ACC112 (cell line): ENCODE results near the gene CETN1.

Experiments used
- H2AFZ ChIP-seq: fragments of 200-600 bp; sonication (generic); one replicate; pipeline ENCODE4 v1.6.0; 2017; ENCODE audit warnings: antibody characterized with exemption, low read length; ENCODE audit not compliant: unreplicated experiment
- H3K27ac ChIP-seq: fragments of 200-600 bp; sonication (generic); 2 replicates; pipeline ENCODE4 v1.5.1; 2014; ENCODE audit warnings: low read depth, mild to moderate bottlenecking, antibody characterized with exemption, low read length, moderate library complexity
- H3K27me3 ChIP-seq: fragments of 200-600 bp; sonication (generic); 2 replicates; pipeline ENCODE4 v1.6.1; 2014; ENCODE audit warnings: mild to moderate bottlenecking, antibody characterized with exemption, low read length, moderate library complexity, mixed read lengths; ENCODE audit not compliant: insufficient read depth
- H3K36me3 ChIP-seq: fragments of 200-600 bp; sonication (generic); 2 replicates; pipeline ENCODE4 v1.6.1; 2016; ENCODE audit warnings: mild to moderate bottlenecking, antibody characterized with exemption, low read length, moderate library complexity, mixed read lengths; ENCODE audit not compliant: insufficient read depth
- H3K4me1 ChIP-seq: fragments of 200-600 bp; sonication (generic); one replicate; pipeline ENCODE4 v1.6.1; 2016; ENCODE audit warnings: low read length, mixed read lengths; ENCODE audit not compliant: insufficient read depth, unreplicated experiment, control insufficient read depth
- H3K4me3 ChIP-seq: fragments of 200-600 bp; sonication (generic); 2 replicates; pipeline ENCODE4 v1.5.1; 2014; ENCODE audit warnings: mild to moderate bottlenecking, low read depth, low read length
- H3K79me2 ChIP-seq: fragments of 200-600 bp; sonication (generic); one replicate; pipeline ENCODE4 v1.6.0; 2016; ENCODE audit warnings: low read length; ENCODE audit not compliant: control insufficient read depth, unreplicated experiment, insufficient read depth

The CETN1 gene

DNA sequence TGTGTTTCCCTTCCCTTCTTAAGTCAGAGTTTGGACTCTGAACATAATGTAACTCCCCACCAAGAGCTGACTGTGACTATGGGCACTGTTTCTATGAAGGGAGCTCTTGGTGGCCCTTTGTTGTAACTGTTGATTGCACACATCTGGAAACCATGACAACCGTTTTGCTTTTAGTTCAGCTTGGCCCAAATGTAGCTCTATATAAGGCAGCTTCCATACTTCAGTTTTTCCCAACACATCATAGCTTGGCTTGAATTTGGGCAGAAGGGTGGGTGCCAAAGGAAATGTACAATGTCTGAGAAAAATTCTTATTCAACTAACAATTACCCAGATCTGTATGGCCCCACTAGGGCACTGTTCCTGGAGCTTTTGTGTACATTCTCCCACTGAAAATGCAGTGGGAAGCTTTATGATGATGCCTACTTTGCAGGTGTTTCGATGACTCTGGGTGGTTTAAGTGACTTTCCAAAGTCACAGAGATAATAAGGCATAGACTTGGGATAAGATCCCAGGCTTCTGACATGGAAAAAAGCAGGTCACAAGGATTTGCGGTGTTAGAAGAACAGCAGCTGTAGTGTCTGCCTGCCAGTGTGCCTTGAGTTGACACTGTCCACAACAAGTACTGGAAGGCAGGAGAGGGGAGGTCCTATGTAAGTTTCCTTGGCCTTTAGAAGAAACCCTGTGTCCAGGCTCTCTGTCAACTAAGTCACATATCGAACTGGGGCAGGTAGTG, 2.4 kb upstream of the CETN1 start:
- H3K4me1 ChIP-seq: no peaks in the 10 kb centered on the region
- H3K27ac ChIP-seq: no peak overlapping the region
- no peaks in the 10 kb centered on the region for H3K79me2 ChIP-seq
- no peak overlapping the region for H3K4me3 ChIP-seq
- H2AFZ ChIP-seq: no peak overlapping the region
- peaks cover 48% of the 10 kb centered on the region for H3K27me3 ChIP-seq
- no peaks in the 10 kb centered on the region for H3K36me3 ChIP-seq

DNA sequence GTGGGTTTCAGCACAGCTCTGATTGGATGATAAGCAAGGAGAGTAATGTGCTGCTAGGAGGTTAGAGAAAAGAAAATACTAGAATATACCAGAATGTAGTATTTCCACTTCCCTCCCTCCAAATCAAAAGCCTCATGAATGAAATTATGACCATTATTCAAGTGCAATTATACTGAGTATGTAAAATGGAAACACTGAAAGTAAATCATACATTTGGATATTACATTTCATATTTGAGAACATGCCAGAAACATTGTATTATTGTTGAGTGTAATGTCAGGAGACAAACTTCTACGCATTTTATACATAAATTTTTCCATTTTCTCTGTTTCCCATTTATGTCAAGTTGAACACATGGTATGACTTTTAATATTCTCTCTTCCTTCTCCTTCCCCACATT, 942 bp upstream of the CETN1 start:
- Histone ChIP-seq H3K27ac (no peak overlapping the region), H3K4me3 (no peak overlapping the region), H3K27me3 (peaks cover 40% of the 10 kb centered on the region), H3K4me1 (no peaks in the 10 kb centered on the region), H2AFZ (no peak overlapping the region), H3K36me3 (no peaks in the 10 kb centered on the region), H3K79me2 (no peaks in the 10 kb centered on the region)

DNA sequence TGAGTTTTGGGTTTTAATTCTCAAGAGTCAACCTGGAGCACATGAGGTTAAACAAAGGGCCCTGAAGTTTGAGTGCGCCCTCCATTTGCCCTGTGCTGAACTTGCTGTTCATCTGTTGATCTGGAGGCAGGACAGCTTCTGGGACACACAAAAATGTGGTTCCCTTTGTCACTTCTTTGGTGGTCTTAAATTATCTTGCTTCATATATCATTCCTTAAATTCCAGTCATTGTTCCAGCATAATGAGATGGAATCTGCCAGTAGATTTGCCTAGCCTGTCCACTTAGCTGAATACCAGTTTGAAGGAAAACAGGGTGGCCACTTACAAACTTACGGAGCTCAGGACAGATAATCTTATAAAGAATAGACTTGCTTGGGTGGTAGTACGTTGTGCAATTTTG, 916 bp downstream of the CETN1 start:
- H3K27ac ChIP-seq: no peak overlapping the region
- H2AFZ ChIP-seq: no peak overlapping the region
- no peak overlapping the region for H3K4me3 ChIP-seq
- no peaks in the 10 kb centered on the region for H3K79me2 ChIP-seq
- no peaks in the 10 kb centered on the region for H3K36me3 ChIP-seq
- H3K4me1 ChIP-seq: no peaks in the 10 kb centered on the region
- peaks cover 30% of the 10 kb centered on the region for H3K27me3 ChIP-seq

DNA sequence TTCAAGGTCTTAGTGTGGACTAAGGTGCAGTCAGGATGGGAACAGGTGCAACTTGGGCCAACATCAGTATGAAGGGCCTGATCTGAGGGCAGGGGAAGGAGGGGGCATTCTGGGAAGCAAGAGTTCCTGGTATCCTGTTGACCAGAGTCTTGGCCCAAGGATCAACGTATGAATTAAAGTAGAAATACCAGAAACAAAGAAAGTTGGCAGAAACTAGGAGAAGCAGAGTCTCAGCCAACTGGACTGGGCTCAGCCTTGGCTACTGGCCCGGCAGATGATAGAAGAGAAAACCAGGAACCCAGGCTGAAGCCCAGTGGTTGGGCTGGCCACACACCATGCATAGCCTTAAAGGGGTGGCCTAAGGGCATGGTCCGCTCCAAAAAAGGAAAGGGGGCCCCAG, 2.3 kb downstream of the CETN1 start:
- H3K27ac ChIP-seq: no peak overlapping the region
- H3K4me3 ChIP-seq: no peak overlapping the region
- H2AFZ ChIP-seq: no peak overlapping the region
- H3K4me1 ChIP-seq: no peaks in the 10 kb centered on the region
- no peaks in the 10 kb centered on the region for H3K79me2 ChIP-seq
- no peaks in the 10 kb centered on the region for H3K36me3 ChIP-seq
- H3K27me3 ChIP-seq: peaks cover 35% of the 10 kb centered on the region

DNA sequence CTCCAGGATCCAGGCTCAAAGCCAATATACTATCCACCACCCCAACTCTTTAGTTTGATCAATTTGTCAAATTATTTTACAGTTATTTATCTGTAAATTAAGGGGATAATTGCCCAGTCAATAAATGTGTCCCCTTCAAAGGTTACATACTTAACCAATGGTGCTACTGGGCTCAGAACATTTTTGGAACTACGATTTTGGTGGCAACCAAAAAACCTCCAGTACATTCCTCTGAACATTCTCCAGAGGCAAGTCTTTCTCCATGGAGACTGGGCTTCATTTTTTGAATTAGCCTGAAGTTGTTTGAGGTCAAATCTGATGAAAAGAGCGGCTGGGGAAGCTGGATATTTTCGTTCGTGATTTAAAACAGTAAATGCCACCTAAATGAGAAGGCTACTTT, 14.9 kb downstream of the CETN1 start:
- H3K4me1 ChIP-seq: no peaks in the 10 kb centered on the region
- no peaks in the 10 kb centered on the region for H3K79me2 ChIP-seq
- H2AFZ ChIP-seq: no peak overlapping the region
- no peaks in the 10 kb centered on the region for H3K36me3 ChIP-seq
- no peak overlapping the region for H3K27ac ChIP-seq
- H3K27me3 ChIP-seq: peaks cover 76% of the 10 kb centered on the region
- H3K4me3 ChIP-seq: no peak overlapping the region

DNA sequence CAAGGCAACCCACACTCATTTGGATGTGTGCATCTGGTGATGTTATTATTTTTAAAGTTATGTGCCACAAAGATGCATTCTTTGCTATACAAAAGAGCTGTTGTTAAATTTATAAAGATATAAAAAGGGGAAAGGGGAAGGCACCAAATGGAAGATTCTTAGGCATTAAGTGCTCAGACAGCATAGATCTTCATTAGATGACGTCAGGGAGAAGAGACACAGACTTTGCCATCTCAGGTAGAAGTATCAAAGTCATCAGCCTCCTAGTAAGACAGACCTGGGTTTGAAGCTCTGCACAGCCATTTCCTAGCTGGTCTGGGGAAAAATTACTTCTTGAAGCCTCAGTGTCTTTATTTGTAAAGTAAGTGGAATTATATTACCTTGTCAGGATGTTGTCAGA, 15.4 kb downstream of the CETN1 start:
- no peak overlapping the region for H3K4me3 ChIP-seq
- H3K27me3 ChIP-seq: peaks cover 76% of the 10 kb centered on the region
- no peak overlapping the region for H3K27ac ChIP-seq
- H3K79me2 ChIP-seq: no peaks in the 10 kb centered on the region
- no peak overlapping the region for H2AFZ ChIP-seq
- no peaks in the 10 kb centered on the region for H3K4me1 ChIP-seq
- H3K36me3 ChIP-seq: no peaks in the 10 kb centered on the region

DNA sequence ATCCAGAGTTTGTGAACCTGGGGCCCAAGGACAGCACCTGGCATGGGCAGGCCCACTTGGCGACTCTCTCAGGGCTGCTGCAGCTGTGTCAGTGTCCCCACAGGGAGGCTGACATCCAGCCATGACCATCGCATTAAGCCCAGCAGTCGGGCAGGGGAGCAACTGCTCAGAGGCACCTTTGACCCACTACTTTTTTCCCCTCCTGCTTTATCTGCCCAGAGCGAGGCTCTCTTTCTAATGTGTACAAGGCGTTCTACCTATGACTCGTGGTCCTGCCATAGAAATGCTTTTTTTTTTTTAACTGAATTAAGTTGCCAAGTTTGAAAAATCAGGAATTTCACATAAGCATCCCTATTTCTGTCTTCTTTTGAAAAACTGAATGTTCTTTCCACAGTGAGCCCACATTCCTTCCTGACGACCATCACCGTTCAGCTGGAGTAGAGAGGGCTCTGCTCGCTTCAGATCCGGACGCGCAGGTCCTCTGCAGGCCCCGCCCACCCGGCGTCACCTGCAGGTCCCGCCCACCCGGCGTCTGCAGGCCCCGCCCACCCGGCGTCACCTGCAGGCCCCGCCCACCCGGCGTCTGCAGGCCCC, 16.2 kb downstream of the CETN1 start:
- no peaks in the 10 kb centered on the region for H3K36me3 ChIP-seq
- H3K27me3 ChIP-seq: peaks cover 83% of the 10 kb centered on the region
- H3K27ac ChIP-seq: no peak overlapping the region
- H3K4me3 ChIP-seq: no peak overlapping the region
- H3K4me1 ChIP-seq: no peaks in the 10 kb centered on the region
- H2AFZ ChIP-seq: no peak overlapping the region
- no peaks in the 10 kb centered on the region for H3K79me2 ChIP-seq

DNA sequence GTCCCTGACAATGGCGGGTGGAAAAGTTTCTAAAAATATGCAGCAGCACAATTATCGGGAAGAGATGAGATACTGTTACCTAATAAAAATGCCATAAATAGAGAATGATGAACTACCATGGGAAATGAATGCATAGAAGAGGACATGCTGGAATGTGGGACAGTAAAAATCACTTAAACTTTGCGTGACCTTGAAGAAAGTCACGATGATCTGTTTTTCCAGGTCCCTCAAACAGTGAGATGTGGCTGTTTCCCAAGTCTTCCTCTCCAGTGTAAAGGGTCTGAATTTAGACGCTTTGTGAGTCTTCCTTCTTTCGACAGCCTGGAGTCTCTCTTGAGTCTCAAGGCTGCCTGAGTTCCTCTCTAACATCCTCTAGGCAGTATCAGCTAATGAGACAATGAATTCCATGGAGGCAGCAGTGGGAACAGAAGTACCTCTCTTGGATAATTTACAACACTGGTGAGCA, 18.0 kb downstream of the CETN1 start:
- no peak overlapping the region for H2AFZ ChIP-seq
- H3K27ac ChIP-seq: no peak overlapping the region
- H3K4me1 ChIP-seq: no peaks in the 10 kb centered on the region
- no peaks in the 10 kb centered on the region for H3K79me2 ChIP-seq
- H3K4me3 ChIP-seq: no peak overlapping the region
- H3K27me3 ChIP-seq: peaks cover 88% of the 10 kb centered on the region
- H3K36me3 ChIP-seq: no peaks in the 10 kb centered on the region

DNA sequence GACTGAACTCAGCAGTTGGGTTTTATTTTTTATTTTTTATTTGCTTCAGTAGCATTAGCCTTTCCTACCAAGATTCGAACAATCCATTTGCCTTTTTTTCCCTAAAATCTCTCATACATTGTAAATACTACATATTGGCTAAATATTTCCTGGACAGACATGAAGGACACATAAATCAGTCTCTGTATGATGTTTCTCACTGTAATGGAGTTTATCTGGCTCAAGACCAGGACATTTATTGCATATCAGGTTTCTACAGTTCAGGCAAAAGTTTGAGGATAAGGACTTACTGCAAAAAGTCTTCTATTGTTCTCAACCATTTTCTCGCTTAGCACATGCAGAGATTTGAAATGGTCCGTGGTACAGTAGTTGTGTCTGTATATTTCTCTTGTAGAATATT, 19.9 kb downstream of the CETN1 start:
- no peaks in the 10 kb centered on the region for H3K36me3 ChIP-seq
- H3K27ac ChIP-seq: no peak overlapping the region
- H3K4me3 ChIP-seq: no peak overlapping the region
- no peaks in the 10 kb centered on the region for H3K79me2 ChIP-seq
- no peak overlapping the region for H2AFZ ChIP-seq
- H3K27me3 ChIP-seq: peaks cover 69% of the 10 kb centered on the region
- H3K4me1 ChIP-seq: no peaks in the 10 kb centered on the region

DNA sequence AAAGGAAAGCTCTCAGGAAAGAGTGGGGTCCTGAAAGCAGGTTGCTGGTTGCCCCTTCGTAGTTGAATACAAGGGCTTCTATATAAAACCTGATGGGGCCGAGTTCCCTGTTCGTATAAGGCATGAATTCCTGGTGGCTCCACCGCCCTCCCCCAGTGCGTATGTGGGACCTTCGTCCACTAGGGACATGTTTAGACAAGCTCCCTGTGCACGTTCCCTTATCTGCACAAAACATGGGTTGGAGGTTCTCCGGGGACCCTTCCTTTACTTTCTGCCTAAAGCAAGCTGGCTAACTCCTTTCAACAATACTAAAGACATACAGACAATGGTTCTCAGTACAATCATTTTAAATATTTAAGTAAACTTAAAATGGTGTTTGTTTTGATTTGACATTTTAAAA, 24.6 kb downstream of the CETN1 start:
- Histone ChIP-seq H2AFZ (no peak overlapping the region), H3K27me3 (peaks cover 29% of the 10 kb centered on the region), H3K4me1 (no peaks in the 10 kb centered on the region), H3K27ac (no peak overlapping the region), H3K4me3 (no peak overlapping the region), H3K79me2 (no peaks in the 10 kb centered on the region), H3K36me3 (no peaks in the 10 kb centered on the region)

DNA sequence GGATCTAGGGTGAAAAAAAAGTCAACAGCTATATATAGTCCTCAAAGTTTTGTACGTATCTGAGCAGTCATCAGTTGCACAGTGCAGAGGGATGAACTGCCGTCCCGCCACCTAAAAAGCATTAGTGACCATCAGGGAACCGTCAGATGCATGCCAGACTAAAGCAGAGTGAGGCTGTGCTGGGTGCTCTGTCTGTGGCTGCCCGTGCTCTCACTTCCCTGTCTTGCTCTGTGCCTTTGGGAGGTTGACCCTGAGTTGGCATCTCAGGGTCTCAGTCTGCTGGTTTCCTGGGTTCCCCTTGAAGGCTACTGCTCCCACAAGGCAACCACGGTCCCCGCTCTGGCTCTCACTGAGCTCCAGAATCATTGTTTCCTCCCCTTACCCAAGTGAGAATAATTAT, 27.8 kb downstream of the CETN1 start:
- Histone ChIP-seq H3K27me3 (0 out of 2 replicates have a peak, but pooled peaks cover 2% of the 10 kb centered on the region), H3K36me3 (no peaks in the 10 kb centered on the region), H3K79me2 (no peaks in the 10 kb centered on the region), H3K27ac (no peak overlapping the region), H3K4me1 (no peaks in the 10 kb centered on the region), H3K4me3 (no peak overlapping the region), H2AFZ (no peak overlapping the region)
